AG10803 (cell line): ENCODE results near the gene NUDT17.

Experiments
- DNase-seq: peaks from one replicate; pipeline ENCODE4 v3.0.0; 2010; ENCODE audit warnings: low read depth
- H3K4me3 ChIP-seq: 2 replicates; pipeline ENCODE4 v1.5.1; 2011; ENCODE audit warnings: mild to moderate bottlenecking, low read length, control low read depth
- TF ChIP-seq, protein P1 (sequence below): conservative IDR thresholded peaks from 2 replicates; pipeline ENCODE4 v1.5.1; 2011; ENCODE audit warnings: mild to moderate bottlenecking, low read length, control low read depth, inconsistent platforms

Gene NUDT17

DNA sequence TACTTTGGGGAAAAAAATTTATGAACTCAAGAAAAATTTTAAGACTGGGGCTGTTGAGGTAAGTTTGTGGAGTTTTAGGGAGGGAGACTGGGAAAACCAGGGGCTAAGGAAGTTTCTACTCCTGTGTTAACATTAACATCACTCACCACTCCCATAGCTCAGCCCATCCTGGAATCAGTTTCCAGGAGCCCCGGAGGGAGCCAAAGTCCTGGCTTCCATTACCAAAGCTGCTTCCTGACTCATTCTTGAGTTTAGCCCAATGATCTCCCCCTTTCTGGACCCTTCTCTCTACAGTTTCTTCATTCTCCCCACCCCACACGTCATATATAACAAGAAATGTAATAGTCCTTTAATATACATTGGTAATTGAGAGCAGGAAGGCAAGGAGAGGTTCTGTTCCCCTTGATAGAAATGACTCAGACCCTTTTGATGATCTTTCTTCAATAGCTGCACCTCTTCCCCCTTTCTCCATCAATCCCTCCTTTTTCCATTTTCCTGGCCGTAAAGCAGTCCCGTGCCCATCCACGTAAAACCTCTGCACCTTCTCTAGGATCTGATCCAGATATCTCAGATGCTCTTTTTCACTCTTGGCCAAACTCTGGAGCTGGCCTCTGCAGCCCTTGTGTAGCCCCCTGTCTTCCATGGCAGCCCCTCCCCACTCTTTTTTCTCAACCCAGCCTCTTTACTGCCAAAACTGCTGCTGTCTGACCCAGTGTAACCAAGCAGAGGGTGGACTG is 18.0 kb downstream of the NUDT17 start:
- TF ChIP-seq, protein P1, sequence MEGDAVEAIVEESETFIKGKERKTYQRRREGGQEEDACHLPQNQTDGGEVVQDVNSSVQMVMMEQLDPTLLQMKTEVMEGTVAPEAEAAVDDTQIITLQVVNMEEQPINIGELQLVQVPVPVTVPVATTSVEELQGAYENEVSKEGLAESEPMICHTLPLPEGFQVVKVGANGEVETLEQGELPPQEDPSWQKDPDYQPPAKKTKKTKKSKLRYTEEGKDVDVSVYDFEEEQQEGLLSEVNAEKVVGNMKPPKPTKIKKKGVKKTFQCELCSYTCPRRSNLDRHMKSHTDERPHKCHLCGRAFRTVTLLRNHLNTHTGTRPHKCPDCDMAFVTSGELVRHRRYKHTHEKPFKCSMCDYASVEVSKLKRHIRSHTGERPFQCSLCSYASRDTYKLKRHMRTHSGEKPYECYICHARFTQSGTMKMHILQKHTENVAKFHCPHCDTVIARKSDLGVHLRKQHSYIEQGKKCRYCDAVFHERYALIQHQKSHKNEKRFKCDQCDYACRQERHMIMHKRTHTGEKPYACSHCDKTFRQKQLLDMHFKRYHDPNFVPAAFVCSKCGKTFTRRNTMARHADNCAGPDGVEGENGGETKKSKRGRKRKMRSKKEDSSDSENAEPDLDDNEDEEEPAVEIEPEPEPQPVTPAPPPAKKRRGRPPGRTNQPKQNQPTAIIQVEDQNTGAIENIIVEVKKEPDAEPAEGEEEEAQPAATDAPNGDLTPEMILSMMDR = no peak
- H3K4me3 ChIP-seq = no peak overlapping the region
- DNase-seq = no peak

DNA sequence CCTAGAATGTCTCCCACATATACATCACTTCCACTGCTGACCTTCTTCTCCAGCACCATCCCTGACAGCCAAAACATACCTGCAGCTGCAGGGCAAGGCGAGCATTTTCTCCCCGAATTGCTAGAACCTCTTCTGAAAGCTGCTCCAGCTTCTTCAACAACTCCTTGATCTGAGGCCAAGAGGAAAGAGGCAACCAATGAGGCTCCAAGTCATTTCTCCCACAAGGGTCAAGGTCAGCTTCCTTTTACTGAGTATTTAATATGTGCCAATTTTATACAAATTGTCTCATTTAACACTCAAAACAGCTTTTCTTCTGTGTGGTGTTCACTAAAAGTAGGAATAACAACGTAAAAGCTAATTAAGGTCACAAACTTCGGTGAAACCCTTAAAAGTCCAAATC is 22.8 kb downstream of the NUDT17 start:
- TF ChIP-seq, protein P1 = no peak
- no peak for DNase-seq
- H3K4me3 ChIP-seq = no peak overlapping the region

GRCh38 chr1:145871994-145872924 is 26.8 kb downstream of the NUDT17 start:
- peak overlapping the region; percentile 61 for H3K4me3 ChIP-seq
- TF ChIP-seq, protein P1 = no peak; the same call in 1 of the 2 replicates
- peak; percentile 55 for DNase-seq

DNA sequence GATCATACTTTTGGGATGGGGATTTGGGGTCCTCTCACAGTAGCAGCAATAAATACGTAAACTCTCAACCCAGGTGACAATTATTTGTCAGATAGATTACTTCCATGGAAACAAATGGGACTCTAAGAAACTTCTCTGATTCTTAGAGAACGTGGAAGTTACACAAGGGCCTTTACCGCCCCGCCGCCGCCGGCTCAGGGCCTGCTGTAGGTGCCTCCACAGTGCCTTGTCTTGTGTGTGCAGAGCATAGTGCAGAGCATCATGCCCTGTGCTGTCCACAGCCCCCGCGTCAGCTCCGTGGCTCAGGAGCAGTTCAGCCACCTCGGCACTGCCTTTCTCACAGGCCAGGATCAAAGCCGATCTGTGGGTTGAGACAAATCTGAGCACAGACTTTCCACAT is 29.2 kb downstream of the NUDT17 start:
- no peak for DNase-seq
- H3K4me3 ChIP-seq = no peak overlapping the region
- TF ChIP-seq, protein P1 = no peak

GRCh38 chr1:145877923-145878486 is 32.6 kb downstream of the NUDT17 start:
- no peak overlapping the region for H3K4me3 ChIP-seq
- DNase-seq = no peak
- TF ChIP-seq, protein P1 = no peak

DNA sequence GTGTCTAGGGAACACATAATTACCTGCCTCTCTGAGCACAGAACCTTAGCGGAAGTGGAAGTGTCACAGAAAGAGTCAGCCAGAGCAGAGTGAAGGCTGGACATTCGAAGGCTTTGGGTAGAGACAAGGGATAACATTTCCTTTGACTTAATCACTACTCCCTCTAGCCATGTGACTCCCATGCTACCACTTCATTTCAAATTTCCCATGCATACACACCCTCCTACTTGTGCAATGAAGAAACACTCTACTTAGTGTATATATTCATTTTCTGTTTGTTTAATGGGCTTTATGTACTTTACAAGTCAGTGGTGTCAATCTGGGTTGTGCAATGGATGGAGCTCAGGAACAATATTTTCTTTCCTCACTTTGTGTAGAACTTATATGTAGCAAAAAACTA is 33.3 kb downstream of the NUDT17 start:
- no peak overlapping the region for H3K4me3 ChIP-seq
- TF ChIP-seq, protein P1 = no peak
- no peak for DNase-seq
